ENCODE data around the gene KDM5B. TPM values are rescaled to one million over a fixed set of nuclear protein-coding genes. Genes with fewer than 3 reads are reported as not detected.
A peak's percentile ranks its signal among the peaks of the same experiment; 100 is the strongest.
"Not testable (repeated sequence)": the region's sequence is repeated elsewhere in the genome, so short reads cannot be mapped to it uniquely, and the experiment has no call there.

KDM5B gene
- total RNA-seq, 1 experiment from 2014 or later, result 44.4 TPM

- DNase-seq (ENCODE audit: low read depth), result no peak
Observed at GRCh38 chr1:202791077-202791747, 17.0 kb downstream of the KDM5B start.

- no peak for DNase-seq (ENCODE audit: low read depth)
Observed at GRCh38 chr1:202788800-202789199, 19.4 kb downstream of the KDM5B start.

GRCh38 chr1:202786804-202787203, 21.4 kb downstream of the KDM5B start:
- no peak for DNase-seq (ENCODE audit: low read depth)

GRCh38 chr1:202781180-202781579, 27.0 kb downstream of the KDM5B start:
- no peak for DNase-seq (ENCODE audit: low read depth)

GRCh38 chr1:202770135-202770534, 38.1 kb downstream of the KDM5B start:
- no peak for DNase-seq (ENCODE audit: low read depth)

GRCh38 chr1:202765721-202766120, 42.5 kb downstream of the KDM5B start:
- no peak for DNase-seq (ENCODE audit: low read depth)

- DNase-seq (ENCODE audit: low read depth), result no peak
Observed at GRCh38 chr1:202762019-202762418, 46.2 kb downstream of the KDM5B start.

GRCh38 chr1:202760589-202760988, 47.6 kb downstream of the KDM5B start:
- no peak for DNase-seq (ENCODE audit: low read depth)

GRCh38 chr1:202756391-202756790, 51.8 kb downstream of the KDM5B start:
- no peak for DNase-seq (ENCODE audit: low read depth)

- DNase-seq (ENCODE audit: low read depth), result no peak
Observed at GRCh38 chr1:202754293-202754692, 53.9 kb downstream of the KDM5B start.

GRCh38 chr1:202752774-202753173, 55.4 kb downstream of the KDM5B start:
- DNase-seq (ENCODE audit: low read depth), result no peak

- no peak for DNase-seq (ENCODE audit: low read depth)
Observed at GRCh38 chr1:202750761-202751160, 57.5 kb downstream of the KDM5B start.

GRCh38 chr1:202750024-202750423, 58.2 kb downstream of the KDM5B start:
- no peak for DNase-seq (ENCODE audit: low read depth)

- DNase-seq (ENCODE audit: low read depth), result no peak
Observed at GRCh38 chr1:202745323-202745888, 62.8 kb downstream of the KDM5B start.

GRCh38 chr1:202744770-202745169, 63.5 kb downstream of the KDM5B start:
- not testable (repeated sequence) for DNase-seq (ENCODE audit: low read depth)

- DNase-seq (ENCODE audit: low read depth), result no peak
Observed at GRCh38 chr1:202742496-202742895, 65.7 kb downstream of the KDM5B start.

GRCh38 chr1:202733251-202733650, 75.0 kb downstream of the KDM5B start:
- no peak for DNase-seq (ENCODE audit: low read depth)

- no peak for DNase-seq (ENCODE audit: low read depth)
Observed at GRCh38 chr1:202728951-202729350, 79.3 kb downstream of the KDM5B start.

GRCh38 chr1:202725526-202725925, 82.7 kb downstream of the KDM5B start:
- DNase-seq (ENCODE audit: low read depth), result no peak

- DNase-seq (ENCODE audit: low read depth), result no peak
Observed at GRCh38 chr1:202723708-202724107, 84.5 kb downstream of the KDM5B start.

GRCh38 chr1:202723046-202723445, 85.2 kb downstream of the KDM5B start:
- DNase-seq (ENCODE audit: low read depth), result not testable (repeated sequence)

- no peak for DNase-seq (ENCODE audit: low read depth)
Observed at GRCh38 chr1:202716654-202717053, 91.6 kb downstream of the KDM5B start.

- not testable (repeated sequence) for DNase-seq (ENCODE audit: low read depth)
Observed at GRCh38 chr1:202714202-202714601, 94.0 kb downstream of the KDM5B start.

- peak; percentile 17 for DNase-seq (ENCODE audit: low read depth)
Observed at GRCh38 chr1:202713110-202713509, 95.1 kb downstream of the KDM5B start.
